ENCODE data around the gene ARHGEF17.

The ARHGEF17 gene

DNA sequence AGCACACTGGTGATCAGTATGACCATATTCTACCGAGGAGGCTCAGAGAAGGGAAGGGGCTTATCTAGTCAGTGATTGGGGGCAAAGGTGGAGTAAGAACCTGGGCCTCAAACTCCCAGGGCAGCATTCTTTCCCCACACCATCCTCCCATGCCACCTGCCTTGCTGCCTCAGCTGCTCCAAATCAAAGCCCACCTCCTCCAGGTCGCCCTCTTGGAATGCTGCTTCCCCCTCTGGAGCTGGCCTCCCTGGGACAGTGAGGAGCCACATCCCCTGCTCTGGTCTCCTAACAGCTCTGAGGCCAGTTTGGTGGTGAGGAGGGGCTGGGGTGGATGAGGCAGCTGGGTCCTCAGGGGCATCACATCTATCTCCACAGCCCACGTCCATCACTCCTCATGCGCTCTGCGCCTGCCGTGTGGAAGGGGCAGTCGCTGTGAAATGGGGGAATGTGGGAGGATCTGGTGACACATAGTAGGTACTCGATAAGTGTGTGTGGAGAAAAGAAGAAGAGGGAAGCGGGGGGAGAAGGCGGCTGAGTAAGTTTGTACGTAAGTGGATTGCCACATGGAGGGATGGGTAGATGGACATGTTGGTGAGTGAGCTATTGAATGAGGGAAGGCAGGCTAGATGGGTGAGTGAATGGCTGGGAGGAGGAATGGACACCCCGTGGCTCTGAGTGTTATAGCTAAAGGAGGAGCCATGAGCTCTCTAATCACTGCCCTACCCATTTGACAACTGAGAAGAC, 16.1 kb upstream of the ARHGEF17 start:
- DNase-seq (ENCODE audit: low read depth) = no peak

DNA sequence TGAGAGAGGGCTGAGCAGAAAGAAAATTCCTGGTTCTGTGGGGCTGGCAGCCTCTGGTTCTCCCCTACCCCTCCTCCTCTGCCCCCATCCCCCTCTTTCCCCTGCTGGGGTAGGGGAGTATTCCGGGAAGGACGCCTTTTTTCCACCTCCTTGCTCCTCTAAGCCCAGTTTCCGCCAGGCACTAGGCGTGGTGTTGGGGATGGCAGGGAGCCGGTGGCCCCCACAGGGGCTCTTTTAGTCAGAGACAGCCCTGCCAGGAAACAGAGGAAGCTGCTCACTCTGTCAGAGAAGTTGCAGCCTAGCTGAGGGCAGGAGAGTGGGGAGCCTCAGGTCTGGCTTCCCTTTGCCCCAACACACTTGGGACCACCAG, 15.6 kb upstream of the ARHGEF17 start:
- DNase-seq (ENCODE audit: low read depth) = no peak

DNA sequence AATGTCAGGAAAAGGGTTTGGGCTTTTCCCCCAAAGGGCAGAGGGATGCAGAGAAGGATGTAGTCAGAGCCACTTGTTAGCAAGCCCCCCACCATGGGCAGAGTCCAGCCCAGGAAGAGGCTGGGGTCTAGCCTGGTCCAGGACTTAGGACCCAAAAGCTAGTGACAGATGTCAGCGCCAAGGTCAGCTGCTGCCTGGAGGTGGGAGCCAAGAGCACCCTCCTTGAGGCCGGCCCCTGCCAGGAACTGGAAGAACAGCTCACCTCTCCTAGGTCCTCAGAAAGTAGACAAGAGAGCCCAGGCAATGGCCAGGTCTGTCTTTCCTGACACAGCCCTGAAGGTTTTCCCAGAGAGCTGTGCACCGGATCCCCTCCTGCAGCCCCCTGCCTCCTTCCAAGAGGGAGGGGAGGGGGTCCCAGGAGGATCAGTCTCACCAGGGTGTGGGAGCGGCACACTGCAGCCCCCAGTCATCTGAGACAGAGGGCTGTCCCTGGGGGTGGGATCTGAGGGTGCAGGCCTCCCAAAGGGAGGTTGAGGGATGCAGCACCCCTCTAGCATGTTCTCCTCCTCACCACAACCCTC, 14.6 kb upstream of the ARHGEF17 start:
- no peak for DNase-seq (ENCODE audit: low read depth)

DNA sequence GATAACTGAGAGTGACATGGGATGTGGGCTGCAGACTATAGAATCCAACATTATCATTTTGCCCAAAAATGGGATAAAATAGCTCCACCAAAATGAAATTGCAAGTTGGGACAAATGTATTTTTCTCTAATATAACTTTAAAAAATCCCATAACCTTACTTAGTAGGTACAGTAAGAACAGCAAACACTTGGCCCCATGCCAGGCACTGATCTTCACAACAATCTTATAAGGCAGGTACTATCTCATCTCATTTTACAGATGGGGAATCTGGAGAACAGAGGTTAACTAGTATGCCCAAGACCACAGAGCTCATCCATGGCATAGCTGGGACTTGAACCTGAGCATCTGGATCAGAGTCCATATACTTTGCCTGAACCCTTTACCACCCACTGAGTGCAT, 13.5 kb upstream of the ARHGEF17 start:
- DNase-seq (ENCODE audit: low read depth) = no peak

DNA sequence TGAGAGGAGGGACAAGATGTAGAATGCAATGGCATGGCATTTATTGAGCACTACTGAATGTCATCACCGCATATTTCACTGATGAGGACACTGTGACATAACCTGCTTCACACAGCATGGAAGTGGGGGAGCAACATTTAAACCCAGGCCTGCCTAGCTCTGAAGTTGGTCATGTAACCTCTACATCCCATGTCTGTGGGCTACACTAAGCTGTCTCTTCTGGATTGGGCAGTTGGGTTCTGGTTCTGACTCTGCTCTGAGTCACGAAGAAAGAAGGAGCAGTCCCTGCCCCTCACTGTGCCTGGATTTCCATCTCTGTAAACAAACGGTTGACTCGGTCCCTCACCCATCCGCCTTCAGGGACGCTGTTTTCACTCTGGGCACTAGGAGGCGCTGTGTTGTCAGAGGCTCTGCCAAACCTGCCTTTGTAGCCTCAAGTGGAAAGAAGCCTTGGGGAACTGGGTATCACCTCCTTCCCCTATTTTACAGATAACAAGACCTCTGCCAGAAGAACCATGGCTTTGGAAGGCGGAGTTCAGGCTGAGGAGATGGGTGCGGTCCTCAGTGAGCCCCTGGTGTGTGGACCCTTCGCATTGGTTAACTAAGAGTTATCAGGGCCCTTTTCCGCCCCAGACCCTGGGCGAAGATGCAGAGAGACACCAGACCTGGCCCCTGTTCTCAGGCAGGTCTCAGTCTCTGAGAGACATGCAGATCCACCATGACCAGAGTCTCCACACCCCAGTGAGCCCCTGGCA, 12.7 kb upstream of the ARHGEF17 start:
- peak; percentile 78 for DNase-seq (ENCODE audit: low read depth)

DNA sequence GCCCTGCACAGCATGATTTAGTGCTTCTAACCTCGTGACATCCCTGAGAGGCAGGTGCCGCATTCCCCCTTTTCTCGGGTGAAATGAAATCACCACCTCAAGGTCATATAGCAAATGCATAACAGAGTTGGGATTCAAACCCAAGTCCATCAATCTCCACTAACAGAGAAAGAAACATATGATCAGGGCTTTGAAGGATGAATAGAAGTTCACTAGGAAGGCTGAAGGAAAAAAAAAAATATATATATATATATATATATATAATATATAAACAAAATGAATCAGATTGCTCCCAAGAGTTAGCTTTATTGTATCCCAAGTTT, 12.1 kb upstream of the ARHGEF17 start:
- DNase-seq (ENCODE audit: low read depth) = no peak

DNA sequence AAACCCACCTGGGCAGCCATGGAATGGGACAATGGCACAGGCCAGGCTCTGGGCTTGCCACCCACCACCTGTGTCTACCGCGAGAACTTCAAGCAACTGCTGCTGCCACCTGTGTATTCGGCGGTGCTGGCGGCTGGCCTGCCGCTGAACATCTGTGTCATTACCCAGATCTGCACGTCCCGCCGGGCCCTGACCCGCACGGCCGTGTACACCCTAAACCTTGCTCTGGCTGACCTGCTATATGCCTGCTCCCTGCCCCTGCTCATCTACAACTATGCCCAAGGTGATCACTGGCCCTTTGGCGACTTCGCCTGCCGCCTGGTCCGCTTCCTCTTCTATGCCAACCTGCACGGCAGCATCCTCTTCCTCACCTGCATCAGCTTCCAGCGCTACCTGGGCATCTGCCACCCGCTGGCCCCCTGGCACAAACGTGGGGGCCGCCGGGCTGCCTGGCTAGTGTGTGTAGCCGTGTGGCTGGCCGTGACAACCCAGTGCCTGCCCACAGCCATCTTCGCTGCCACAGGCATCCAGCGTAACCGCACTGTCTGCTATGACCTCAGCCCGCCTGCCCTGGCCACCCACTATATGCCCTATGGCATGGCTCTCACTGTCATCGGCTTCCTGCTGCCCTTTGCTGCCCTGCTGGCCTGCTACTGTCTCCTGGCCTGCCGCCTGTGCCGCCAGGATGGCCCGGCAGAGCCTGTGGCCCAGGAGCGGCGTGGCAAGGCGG, 11.4 kb upstream of the ARHGEF17 start:
- no peak for DNase-seq (ENCODE audit: low read depth)

DNA sequence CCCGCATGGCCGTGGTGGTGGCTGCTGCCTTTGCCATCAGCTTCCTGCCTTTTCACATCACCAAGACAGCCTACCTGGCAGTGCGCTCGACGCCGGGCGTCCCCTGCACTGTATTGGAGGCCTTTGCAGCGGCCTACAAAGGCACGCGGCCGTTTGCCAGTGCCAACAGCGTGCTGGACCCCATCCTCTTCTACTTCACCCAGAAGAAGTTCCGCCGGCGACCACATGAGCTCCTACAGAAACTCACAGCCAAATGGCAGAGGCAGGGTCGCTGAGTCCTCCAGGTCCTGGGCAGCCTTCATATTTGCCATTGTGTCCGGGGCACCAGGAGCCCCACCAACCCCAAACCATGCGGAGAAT, 10.9 kb upstream of the ARHGEF17 start:
- no peak for DNase-seq (ENCODE audit: low read depth)

DNA sequence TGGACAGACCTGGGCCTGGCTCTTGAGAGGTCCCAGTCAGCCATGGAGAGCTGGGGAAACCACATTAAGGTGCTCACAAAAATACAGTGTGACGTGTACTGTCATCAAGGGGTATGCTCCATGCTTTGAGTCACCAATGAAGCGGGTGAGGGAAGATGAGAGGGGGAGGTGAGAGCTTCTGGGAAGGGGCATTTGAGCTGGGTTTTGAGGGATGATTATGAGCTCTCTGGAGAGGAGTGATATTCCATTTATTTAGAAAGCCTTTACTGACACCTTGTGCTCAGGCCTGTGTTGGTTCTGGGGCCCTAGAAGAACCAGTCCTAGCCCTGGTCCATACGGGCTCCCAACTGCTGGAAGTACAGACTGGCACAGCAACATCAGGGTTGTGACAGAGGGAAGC, 10.4 kb upstream of the ARHGEF17 start:
- DNase-seq (ENCODE audit: low read depth) = no peak

DNA sequence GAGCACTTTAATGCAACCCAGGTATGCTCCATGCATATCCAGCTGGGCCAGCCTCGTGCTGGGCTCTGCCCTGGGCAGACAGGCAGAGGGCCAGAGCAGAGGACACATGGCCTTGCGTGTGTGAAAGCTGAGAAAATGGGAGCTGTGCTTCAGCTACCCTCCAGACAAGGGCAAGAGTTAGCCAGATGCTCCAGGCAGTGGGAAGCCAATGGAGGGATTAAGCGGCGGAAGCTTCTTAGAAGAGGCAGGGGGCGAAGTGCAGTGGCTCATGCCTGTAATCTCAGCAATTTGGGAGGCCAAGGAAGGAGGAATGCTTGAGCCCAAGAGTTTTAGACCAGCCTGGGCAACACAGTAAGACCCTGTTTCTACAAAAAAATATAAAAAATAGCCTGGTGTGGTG, 9.8 kb upstream of the ARHGEF17 start:
- DNase-seq (ENCODE audit: low read depth) = no peak

DNA sequence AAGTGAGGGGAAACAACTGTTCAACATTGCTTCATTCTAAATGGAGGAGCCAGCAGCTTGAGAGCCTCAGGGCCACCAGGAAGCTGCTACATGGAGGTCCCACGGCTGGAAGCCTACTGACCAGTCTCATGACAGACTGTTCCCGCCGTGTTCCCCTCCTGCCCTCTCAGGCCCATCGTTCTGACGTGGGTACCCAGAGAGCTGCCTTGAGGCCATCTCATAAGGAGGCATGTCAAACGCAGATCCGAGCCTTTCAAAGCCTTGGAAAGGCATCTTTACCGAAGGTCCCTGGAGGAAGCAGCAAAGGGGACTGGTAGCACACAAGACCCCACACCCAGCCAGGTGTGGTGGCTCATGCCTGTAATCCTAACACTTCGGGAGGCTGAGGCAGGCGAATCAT, 8.3 kb upstream of the ARHGEF17 start:
- DNase-seq (ENCODE audit: low read depth) = no peak

DNA sequence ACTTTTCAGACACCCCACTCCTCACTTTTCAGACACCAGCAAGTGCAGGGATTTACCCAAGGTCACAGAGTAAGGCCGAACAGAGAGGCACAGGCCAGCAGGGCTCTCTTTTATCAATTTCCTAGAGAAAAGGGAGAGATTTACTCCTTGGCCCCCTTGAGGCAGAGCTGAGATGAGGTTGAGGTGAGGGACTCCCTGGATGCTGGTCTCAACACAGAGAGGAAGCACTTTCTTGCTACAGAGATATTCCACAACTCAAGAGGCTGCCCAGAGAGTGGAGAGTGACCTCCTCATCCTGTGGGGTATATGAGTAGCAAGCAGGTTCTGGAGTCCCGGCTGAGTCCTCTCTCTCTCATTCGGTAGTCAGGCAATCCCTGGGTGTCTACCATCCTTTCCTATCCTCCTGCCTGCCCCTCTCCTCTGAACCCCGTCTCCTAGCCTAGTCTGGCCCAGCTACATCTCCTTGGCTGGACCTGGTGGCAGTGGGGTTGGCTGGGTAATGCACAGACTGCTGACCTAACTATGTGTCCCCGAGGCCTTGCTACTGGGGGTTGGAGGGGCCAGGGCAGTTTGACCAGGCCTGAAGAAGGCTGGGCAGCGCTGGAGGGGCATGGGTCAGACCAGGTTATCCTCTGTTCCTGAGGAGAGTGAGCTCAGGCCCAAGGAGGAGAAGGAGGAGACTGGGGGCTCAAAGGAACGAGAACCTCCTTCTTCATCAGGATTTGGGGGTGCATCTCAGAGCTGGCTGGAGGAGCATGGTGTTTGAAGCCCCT, 1.8 kb upstream of the ARHGEF17 start:
- DNase-seq (ENCODE audit: low read depth) = no peak

DNA sequence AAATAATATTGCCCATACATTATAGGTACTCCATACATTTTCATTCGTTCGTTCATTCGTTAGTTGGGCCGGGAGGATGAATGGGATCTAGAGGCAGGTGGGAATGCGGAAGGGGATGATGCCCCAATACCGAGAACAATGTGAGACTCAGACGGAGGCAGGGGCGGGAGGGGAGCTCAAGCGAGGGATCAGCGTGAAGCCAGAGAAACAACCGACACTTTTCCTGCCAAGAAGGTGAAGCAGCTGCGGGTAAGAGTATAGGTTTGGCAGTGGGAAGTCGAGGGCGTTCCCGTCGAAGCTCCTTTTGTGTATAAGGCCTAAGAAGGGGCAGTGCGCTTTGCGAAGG, 1.1 kb upstream of the ARHGEF17 start:
- DNase-seq (ENCODE audit: low read depth) = no peak

DNA sequence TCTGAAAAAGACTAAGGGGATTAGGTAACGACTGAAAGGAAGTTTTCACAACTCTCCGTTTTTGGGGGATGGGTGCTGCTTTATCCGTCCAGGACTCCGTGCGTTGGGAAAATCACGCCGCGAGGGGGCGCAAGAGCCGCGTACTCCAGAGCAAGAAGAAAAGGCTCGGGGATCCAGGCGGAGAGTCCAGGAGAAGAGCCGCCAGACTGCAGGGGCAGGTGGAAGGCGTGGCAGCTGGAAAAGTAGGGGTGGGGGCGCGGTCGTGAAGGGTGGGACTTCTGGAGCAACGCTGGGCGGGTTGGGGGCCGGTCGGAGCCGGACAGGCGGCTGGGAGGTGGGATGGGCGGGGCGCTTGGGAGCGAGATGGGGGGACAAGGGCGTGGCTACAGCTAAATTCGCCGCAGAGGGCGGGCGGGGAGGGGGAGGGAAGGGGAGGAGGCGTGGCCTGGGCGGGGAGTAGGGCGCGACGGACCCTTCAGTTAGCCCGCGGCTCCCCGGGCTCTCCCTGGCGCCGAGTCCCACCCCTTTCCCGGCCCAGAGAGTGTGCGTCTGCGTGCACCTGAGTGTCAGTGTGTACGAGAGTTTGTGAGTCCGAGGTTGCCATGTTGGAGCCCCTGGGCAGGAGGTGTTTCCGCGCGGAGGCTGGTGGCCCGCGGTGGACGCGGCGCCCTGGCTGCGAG, 613 bp upstream of the ARHGEF17 start:
- DNase-seq (ENCODE audit: low read depth) = no peak

DNA sequence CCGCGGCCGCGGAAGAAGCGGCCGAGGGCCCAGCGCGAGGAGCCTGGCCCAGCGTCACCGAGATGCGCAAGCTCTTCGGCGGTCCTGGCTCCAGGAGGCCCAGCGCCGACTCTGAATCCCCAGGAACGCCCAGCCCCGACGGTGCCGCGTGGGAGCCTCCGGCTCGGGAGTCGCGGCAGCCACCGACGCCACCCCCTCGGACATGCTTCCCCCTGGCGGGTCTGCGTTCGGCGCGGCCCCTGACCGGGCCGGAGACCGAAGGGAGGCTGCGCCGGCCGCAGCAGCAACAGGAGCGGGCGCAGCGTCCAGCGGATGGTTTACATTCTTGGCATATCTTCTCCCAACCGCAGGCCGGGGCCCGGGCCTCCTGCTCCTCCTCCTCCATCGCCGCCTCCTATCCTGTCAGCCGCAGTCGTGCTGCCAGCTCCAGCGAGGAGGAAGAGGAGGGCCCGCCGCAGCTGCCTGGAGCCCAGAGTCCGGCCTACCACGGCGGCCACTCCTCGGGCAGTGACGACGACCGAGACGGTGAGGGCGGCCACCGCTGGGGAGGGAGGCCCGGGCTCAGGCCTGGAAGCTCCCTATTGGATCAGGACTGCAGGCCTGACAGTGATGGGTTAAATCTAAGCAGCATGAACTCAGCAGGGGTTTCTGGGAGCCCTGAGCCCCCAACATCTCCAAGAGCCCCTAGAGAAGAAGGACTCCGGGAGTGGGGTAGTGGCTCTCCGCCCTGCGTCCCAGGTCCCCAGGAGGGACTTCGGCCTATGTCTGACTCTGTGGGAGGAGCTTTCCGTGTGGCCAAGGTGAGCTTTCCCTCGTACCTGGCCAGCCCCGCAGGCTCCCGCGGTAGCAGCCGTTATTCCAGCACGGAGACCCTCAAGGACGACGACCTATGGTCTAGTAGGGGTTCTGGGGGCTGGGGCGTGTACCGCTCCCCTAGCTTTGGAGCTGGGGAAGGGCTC, 1.2 kb downstream of the ARHGEF17 start:
- peak; percentile 92 for DNase-seq (ENCODE audit: low read depth)

DNA sequence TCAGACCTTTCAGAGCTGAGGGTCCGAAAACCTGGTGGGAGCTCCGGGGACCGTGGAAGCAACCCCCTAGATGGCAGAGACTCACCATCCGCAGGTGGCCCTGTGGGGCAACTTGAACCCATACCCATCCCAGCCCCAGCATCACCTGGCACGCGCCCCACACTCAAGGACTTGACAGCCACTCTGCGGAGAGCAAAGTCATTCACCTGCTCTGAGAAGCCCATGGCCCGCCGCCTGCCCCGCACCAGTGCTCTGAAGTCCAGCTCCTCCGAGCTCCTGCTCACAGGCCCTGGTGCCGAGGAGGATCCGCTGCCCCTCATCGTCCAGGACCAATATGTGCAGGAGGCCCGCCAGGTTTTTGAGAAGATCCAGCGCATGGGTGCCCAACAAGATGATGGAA, 2.0 kb downstream of the ARHGEF17 start:
- no peak for DNase-seq (ENCODE audit: low read depth)

DNA sequence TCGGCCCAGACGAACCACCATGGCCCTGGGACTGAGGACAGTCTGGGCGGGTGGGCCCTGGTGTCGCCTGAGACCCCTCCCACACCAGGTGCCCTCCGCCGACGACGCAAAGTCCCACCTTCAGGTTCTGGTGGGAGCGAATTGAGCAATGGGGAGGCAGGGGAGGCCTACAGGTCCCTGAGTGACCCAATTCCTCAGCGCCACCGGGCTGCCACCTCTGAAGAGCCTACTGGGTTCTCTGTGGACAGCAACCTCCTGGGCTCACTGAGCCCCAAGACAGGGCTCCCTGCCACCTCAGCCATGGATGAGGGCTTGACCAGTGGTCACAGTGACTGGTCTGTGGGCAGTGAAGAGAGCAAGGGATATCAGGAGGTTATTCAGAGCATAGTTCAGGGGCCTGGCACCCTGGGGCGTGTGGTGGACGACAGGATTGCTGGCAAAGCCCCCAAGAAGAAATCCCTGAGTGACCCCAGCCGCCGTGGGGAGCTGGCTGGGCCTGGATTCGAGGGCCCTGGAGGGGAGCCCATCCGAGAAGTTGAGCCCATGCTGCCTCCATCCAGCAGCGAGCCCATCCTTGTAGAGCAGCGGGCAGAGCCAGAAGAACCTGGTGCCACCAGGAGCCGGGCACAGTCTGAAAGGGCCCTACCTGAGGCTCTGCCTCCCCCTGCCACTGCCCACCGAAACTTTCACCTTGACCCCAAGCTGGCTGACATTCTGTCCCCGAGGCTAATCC, 2.8 kb downstream of the ARHGEF17 start:
- no peak for DNase-seq (ENCODE audit: low read depth)

DNA sequence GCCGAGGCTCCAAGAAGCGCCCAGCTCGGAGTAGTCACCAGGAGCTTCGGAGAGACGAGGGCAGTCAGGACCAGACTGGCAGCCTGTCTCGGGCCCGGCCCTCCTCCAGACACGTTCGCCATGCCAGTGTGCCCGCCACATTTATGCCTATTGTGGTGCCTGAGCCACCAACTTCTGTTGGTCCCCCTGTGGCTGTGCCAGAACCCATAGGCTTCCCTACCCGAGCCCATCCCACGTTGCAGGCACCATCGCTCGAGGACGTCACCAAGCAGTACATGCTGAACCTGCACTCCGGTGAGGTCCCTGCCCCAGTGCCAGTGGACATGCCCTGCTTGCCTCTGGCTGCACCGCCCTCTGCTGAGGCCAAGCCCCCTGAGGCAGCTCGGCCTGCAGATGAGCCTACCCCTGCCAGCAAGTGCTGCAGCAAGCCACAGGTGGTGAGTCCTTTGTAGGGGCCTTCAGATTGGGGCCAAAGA, 3.4 kb downstream of the ARHGEF17 start:
- no peak for DNase-seq (ENCODE audit: low read depth)

DNA sequence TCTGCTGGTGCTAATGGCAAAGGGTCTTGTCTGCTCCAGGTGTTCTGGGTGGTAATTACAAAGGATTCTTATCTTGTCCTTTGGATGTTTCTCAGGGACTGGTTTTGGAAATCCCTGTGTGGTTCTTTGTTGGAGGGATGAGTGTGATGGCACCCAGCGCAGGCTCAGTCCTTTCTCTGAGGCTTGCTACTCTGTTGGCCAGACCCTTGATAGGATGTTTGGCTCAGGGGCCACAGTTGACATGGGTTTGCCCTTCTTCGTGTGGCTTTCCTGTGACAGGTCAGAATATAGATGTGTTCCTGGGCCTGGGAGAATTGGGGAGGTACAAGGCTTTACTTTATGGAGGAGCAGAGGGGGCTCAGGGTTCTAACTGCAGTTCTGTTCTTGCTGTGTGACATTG, 4.0 kb downstream of the ARHGEF17 start:
- DNase-seq (ENCODE audit: low read depth) = no peak

DNA sequence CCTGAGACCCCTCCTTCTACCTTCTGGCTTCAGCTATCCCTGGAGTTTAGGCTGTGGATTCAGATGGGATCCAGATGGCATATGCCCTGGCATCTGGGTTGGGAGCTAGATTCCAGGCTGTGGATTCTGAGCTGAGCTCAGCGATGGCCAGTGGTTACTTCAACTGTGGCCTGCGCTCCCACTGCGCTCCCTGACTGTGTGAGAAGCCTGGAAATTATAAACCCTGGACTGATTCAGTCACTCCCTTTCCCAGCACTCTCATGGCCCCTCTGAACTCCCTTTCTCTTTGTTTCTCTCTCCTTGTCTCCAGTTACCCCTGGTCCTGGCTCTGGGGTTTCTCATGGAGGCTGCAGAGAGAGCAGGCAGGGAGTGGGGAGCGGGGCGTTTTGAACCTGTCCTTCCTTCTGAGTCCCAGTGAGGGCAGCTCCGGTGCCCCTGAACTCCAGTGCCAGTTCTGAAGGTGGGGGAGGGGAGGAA, 4.8 kb downstream of the ARHGEF17 start:
- DNase-seq (ENCODE audit: low read depth) = no peak

All from GM04503 (cell line).